ENCODE data around the gene ALPG.
"Not testable (repeated sequence)": the region's sequence is repeated elsewhere in the genome, so short reads cannot be mapped to it uniquely, and the experiment has no call there.

The ALPG gene

GRCh38 chr2:232447091-232447620, 40.5 kb downstream of the ALPG start:
- H3K4me1 Mint-ChIP-seq: peaks cover 34% of the 10 kb centered on the region
- H3K4me3 Mint-ChIP-seq: no peak overlapping the region
- H3K27me3 Mint-ChIP-seq: no peaks in the 10 kb centered on the region
- no peak for DNase-seq
- ATAC-seq: no peak
- H3K27ac Mint-ChIP-seq: peak overlapping the region in 1 of 2 donors; percentile 38
- H3K9me3 Mint-ChIP-seq: no peaks in the 10 kb centered on the region

- Mint-ChIP-seq H3K4me1 (peaks cover 34% of the 10 kb centered on the region), H3K27ac (no peak overlapping the region), H3K27me3 (peaks cover 1% of the 10 kb centered on the region), H3K9me3 (no peaks in the 10 kb centered on the region), H3K4me3 (no peak overlapping the region)
- DNase-seq (no peak), ATAC-seq (no peak)
Observed at GRCh38 chr2:232447638-232448303, 41.1 kb downstream of the ALPG start.

DNA sequence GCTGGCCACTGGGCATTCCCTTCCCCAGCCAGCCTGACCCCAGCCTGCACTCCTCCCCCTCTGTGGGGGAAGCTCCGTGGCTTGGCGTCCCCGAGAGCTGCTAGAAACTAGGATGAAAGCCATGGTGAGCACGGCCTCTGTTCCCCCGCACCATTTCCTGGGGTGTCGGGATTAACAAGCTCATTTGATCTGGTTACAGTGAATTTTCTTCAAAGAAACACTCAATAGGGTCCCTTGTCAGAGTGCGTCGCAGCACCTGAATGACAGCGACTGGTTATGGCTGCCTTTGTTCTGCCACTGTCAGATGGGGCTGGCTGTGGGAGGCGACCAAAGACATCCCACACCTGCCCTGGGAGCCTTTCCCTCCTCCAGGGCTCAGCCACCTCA, 41.7 kb downstream of the ALPG start:
- H3K27me3 Mint-ChIP-seq: peaks cover 6% of the 10 kb centered on the region
- no peaks in the 10 kb centered on the region for H3K9me3 Mint-ChIP-seq
- no peak overlapping the region for H3K4me3 Mint-ChIP-seq
- H3K27ac Mint-ChIP-seq: no peak overlapping the region
- peaks cover 34% of the 10 kb centered on the region for H3K4me1 Mint-ChIP-seq
- ATAC-seq (no peak), DNase-seq (no peak)

- ATAC-seq: no peak
- H3K9me3 Mint-ChIP-seq: no peaks in the 10 kb centered on the region
- no peak for DNase-seq
Observed at GRCh38 chr2:232449964-232450363, 43.3 kb downstream of the ALPG start.

GRCh38 chr2:232451645-232452044, 45.0 kb downstream of the ALPG start:
- peaks cover 26% of the 10 kb centered on the region for H3K4me1 Mint-ChIP-seq
- not testable (repeated sequence) for DNase-seq, H3K27ac Mint-ChIP-seq, H3K9me3 Mint-ChIP-seq, ATAC-seq, H3K4me3 Mint-ChIP-seq
- H3K27me3 Mint-ChIP-seq: peaks cover 25% of the 10 kb centered on the region

More at GRCh38 chr2:232449964-232450363, 43.3 kb downstream of the ALPG start:
- Mint-ChIP-seq H3K4me1 (peaks cover 26% of the 10 kb centered on the region), H3K4me3 (no peak overlapping the region), H3K27ac (peak overlapping the region; percentile 55 to 77), H3K27me3 (peaks cover 11% of the 10 kb centered on the region)

- no peak overlapping the region for H3K27ac Mint-ChIP-seq
- H3K4me3 Mint-ChIP-seq: no peak overlapping the region
- peaks cover 6% of the 10 kb centered on the region for H3K4me1 Mint-ChIP-seq
- DNase-seq: no peak
- peaks cover 52% of the 10 kb centered on the region for H3K27me3 Mint-ChIP-seq
- no peak for ATAC-seq
- no peaks in the 10 kb centered on the region for H3K9me3 Mint-ChIP-seq
Observed at GRCh38 chr2:232454630-232455029, 48.0 kb downstream of the ALPG start.

GRCh38 chr2:232455426-232456255, 49.0 kb downstream of the ALPG start, which contains the start of gene ALPI:
ALPI (plus strand) TSS chr2:232456153; CDS start chr2:232456200, 47 bp downstream.
- Mint-ChIP-seq H3K4me1 (no peaks in the 10 kb centered on the region), H3K9me3 (no peaks in the 10 kb centered on the region), H3K27ac (peak within 1 kb of the TSS; percentile 60 to 88), H3K4me3 (no peak within 1 kb of the TSS), H3K27me3 (peaks cover 60% of the 10 kb centered on the region)
- DNase-seq (no peak), ATAC-seq (no peak)

- H3K9me3 Mint-ChIP-seq: no peaks in the 10 kb centered on the region
- DNase-seq (no peak), ATAC-seq (no peak)
- H3K4me1 Mint-ChIP-seq: no peaks in the 10 kb centered on the region
- H3K27me3 Mint-ChIP-seq: peaks cover 60% of the 10 kb centered on the region
- H3K27ac Mint-ChIP-seq: peak overlapping the region in 1 of 2 donors; percentile 88
- H3K4me3 Mint-ChIP-seq: no peak overlapping the region
Observed at GRCh38 chr2:232456296-232457120, 49.9 kb downstream of the ALPG start.

GRCh38 chr2:232457121-232458011, 50.7 kb downstream of the ALPG start:
- no peaks in the 10 kb centered on the region for H3K4me1 Mint-ChIP-seq

DNA sequence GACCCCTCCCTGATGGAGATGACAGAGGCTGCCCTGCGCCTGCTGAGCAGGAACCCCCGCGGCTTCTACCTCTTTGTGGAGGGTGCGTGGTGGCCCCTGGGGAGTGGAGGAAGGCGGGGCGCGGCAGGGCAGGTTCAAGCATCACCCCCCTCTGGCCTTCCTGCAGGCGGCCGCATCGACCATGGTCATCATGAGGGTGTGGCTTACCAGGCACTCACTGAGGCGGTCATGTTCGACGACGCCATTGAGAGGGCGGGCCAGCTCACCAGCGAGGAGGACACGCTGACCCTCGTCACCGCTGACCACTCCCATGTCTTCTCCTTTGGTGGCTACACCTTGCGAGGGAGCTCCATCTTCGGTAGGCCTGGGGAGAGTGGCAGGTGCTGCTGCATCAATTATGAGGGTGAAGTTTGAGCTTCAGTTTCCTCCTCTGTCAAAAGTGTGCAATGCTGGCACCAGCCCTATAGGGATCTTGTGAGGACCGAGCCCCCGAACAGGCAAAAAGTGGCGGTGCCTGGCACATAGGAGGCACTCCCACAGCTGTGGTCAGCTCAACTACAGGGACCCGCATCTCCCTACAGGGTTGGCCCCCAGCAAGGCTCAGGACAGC, 51.5 kb downstream of the ALPG start:
- Mint-ChIP-seq H3K9me3 (no peaks in the 10 kb centered on the region), H3K4me3 (no peak overlapping the region), H3K27ac (peak overlapping the region in 1 of 2 donors; percentile 63), H3K4me1 (no peaks in the 10 kb centered on the region), H3K27me3 (peaks cover 55% of the 10 kb centered on the region)
- ATAC-seq: no peak
- no peak for DNase-seq

More at GRCh38 chr2:232457121-232458011, 50.7 kb downstream of the ALPG start:
- H3K4me3 Mint-ChIP-seq: no peak overlapping the region
- H3K9me3 Mint-ChIP-seq: no peaks in the 10 kb centered on the region
- no peak for DNase-seq
- H3K27me3 Mint-ChIP-seq: peaks cover 60% of the 10 kb centered on the region
- no peak for ATAC-seq
- H3K27ac Mint-ChIP-seq: no peak overlapping the region

GRCh38 chr2:232458661-232459418, 52.2 kb downstream of the ALPG start:
- H3K27ac Mint-ChIP-seq: peak overlapping the region in 1 of 2 donors; percentile 63
- ATAC-seq (no peak), DNase-seq (no peak)
- no peaks in the 10 kb centered on the region for H3K4me1 Mint-ChIP-seq
- peaks cover 48% of the 10 kb centered on the region for H3K27me3 Mint-ChIP-seq
- no peaks in the 10 kb centered on the region for H3K9me3 Mint-ChIP-seq
- no peak overlapping the region for H3K4me3 Mint-ChIP-seq

DNA sequence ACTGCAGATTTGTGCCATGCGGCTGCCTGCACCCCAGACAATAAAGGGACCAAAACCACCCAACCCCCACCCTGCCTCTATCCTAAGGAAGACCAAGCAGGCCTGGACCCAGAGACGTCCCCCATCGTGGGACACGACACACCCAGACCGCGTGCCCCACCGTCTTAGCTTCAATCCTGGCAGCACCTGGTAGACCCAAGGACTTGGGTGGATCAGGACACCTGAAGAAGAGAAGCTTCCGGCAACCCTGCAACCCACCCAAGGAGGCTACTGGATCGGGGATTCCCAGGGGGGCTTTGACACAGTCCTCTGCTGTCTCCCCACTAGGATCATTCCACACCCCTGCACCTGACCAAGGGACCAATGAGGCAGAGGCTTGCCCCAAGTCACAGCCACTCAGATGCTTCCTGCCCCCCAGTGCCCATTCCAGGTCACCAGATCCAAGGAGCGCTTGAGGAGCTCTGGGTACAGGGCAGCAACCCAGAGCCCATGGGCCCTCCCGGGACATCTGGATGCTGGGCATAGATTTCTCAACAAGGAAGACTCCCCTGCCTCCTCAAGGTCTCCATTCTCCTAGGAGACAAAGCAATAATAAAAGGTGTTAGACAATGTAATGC, 52.9 kb downstream of the ALPG start:
- ATAC-seq (no peak), DNase-seq (no peak)
- no peaks in the 10 kb centered on the region for H3K4me1 Mint-ChIP-seq
- no peak overlapping the region for H3K4me3 Mint-ChIP-seq
- H3K27ac Mint-ChIP-seq: no peak overlapping the region
- H3K27me3 Mint-ChIP-seq: peaks cover 48% of the 10 kb centered on the region
- H3K9me3 Mint-ChIP-seq: no peaks in the 10 kb centered on the region

GRCh38 chr2:232460171-232460570, 53.5 kb downstream of the ALPG start:
- Mint-ChIP-seq H3K4me1 (no peaks in the 10 kb centered on the region), H3K4me3 (no peak overlapping the region), H3K9me3 (no peaks in the 10 kb centered on the region), H3K27me3 (peaks cover 48% of the 10 kb centered on the region), H3K27ac (no peak overlapping the region)
- ATAC-seq (no peak), DNase-seq (no peak)

Measured in stimulated activated naive CD8-positive, alpha-beta T cell treated with anti-CD3 and anti-CD28 coated beads, Interleukin-15, amount 100 ng/mL, for 72 hours (primary cell).